Fibroblast of skin of back (primary cell): ENCODE data around the gene HS3ST2.
"Not testable (repeated sequence)": the region's sequence is repeated elsewhere in the genome, so short reads cannot be mapped to it uniquely, and the experiment has no call there.

ENCODE experiments used
- DNase-seq: peaks from one replicate; pipeline ENCODE4 v3.0.0-alpha.2; 2013

HS3ST2 gene

DNA sequence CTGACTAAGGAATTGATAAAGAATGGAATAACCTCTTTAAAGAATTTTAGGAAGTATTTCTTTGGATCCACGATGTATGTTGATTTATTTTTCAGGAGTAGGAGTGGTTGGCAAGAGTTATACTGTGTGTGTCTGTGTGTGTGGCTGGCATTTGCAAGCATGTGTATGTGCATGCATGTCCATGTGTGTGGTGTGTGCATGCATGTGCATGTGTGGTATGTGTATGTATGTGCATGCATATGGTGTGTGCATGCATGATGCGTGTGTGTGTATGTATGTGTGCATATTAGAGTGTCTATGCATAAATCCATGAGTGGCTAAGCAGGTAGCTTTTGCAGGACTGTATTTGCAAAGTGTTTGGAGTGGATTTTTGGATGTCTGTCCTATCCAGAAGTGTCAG lies 120.8 kb downstream of the HS3ST2 start:
- no peak for DNase-seq

DNA sequence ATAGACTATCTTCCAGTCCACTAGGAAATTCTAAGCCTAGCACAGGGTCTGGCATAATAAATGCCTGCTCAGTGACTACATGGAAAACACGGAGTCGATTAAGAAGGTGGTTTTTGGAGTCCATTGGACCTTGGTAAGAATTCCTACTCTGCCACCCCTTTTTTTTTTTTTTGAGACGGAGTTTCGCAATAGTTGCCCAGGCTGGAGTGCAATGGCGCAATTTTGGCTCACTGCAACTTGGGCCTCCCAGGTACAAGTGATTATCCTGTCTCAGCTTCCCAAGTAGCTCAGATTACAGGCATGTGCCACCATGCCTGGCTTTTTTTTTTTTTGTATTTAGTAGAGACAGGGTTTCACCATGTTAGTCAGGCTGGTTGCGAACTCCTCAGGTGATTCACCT lies 123.2 kb downstream of the HS3ST2 start:
- no peak for DNase-seq

DNA sequence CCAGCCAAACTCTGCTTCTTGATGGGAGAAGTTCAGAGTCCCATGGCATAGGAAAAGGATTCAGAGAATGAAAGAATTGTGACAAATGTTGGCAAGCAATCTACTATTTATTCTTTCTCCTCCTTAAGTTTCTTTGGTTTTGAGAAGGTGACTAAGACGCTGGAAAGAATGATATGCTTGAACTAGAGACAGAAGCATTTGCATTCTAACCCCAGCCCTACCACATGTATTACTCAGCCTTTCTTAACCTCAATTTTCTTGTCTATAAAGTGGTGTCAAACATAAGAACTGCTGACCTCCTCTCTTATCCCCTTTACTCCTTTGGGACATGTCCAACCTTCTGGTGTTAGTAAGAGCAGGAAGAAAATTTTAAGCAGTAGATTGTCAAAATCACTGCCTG lies 124.7 kb downstream of the HS3ST2 start:
- no peak for DNase-seq

DNA sequence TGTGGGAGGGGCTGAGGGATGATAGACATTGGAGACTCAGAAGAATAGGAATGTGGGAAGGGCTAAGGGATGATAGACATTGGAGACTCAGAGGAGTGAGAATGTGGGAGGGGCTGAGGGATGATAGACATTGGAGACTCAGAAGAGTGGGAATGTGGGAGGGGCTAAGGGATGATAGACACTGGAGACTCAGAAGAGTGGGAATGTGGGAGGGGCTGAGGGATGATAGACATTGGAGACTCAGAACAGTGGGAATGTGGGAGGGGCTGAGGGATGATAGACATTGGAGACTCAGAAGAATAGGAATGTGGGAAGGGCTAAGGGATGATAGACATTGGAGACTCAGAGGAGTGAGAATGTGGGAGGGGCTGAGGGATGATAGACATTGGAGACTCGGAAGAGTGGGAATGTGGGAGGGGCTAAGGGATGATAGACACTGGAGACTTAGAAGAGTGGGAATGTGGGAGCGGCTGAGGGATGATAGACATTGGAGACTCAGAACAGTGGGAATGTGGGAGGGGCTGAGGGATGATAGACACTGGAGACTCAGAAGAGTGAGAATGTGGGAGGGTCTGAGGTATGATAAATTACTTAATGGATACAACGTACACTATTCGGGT lies 125.9 kb downstream of the HS3ST2 start:
- not testable (repeated sequence) for DNase-seq

DNA sequence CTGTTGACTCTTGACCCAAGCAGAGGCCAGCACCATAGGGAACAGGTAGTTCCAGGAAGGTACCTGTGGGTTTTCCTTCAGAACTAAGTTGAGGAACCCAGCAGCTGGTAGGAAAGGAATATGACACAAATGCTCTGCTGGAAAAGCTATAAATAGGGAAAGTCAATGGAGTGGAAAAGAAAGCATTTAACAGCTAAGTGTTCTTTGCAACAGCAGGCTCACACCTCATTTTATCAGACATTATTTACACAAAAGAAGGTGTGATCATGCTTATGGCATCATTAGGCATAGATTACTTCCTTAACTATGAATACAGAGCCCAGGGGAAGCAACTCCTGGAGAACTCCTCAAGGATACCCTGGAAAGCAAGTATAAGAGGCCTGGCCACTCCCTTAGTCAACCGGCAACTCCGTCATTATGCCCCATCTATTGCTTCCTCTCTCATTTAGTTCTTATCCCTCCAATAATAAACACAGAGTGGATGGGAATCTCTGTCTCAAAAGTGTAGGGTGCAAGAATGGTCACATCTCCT lies 128.1 kb downstream of the HS3ST2 start:
- DNase-seq, result no peak

DNA sequence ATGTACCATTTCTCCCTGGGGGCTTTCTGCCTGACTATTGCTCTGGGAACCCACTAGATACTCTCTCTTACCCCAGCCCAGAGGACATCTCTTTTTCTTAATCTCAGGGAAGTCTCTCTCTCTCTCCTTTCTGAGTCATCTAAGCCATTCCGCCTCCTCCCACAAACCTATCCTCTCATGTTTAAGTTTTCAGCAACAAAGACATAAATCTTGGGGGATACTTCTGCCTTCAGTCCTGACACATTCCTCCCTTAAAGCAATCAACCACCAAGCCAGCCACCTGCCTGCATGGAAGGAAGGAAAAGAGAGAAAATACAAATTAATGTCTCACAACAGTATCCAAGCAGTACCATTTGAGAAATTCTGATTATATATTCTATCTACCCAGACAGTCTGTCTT lies 128.8 kb downstream of the HS3ST2 start:
- no peak for DNase-seq

DNA sequence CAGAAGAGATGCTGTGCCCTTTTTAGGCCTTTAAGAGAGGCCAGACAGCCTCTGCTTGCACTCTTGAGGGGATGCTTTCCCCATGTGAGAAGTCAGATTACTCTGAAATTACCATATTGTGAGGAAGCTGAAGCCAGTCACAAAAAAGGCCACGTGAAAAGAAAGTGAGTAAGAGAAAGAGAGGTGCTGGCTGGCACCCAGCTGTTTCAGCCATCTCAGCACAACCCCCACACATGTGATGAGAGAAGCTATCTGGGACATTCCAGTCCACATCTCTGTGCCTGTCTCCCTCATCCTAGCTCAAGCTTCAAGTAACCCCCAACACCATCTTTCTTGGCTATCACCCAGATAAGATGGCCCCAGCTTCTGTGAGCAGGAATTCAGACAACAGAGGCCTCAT lies 131.4 kb downstream of the HS3ST2 start:
- no peak for DNase-seq

DNA sequence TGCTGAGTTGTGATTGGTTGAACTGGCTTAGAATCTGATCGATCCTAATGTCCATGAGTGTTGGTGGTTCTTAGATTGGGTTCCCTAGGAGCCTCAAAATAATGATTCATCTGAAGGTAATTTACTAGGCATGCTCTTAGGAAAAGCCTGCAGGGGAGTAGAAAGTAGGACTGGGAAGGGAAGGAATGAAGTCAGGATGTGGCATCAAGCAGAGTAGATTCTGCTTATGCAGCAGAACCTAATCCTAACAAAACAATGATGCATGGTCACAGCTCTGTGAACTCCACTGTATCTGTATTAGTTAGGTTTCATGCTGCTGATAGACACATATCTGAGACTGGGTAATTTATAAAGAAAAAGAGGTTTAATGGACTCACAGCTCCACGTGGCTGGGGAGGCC lies 132.5 kb downstream of the HS3ST2 start:
- no peak for DNase-seq

DNA sequence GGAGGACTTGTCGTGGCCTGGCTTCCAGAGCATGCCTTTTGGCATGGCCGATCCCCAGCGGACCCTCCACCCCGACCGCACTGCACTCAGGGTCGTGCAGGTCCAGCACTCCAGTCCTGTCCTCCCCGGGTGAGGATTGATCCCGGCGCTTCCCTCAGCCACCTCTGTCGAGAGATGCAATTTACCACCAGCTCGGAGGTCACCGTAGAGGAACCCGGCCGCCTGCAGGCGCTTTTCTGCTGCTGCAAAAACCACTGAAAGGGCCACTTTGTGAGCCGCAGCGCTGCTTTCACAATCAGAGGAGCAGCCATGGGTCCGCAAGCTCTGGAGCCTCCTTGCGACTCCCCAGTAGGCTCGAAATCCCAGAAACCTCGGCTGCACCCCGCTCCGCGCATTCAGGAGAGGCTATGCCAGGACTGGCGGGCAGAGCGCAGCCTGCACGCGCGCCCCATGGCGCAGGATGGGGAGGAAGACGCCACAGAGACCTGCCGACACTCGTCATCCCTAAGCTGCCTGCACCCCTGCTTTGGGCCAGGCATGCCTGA lies 134.2 kb downstream of the HS3ST2 start:
- DNase-seq, result no peak

DNA sequence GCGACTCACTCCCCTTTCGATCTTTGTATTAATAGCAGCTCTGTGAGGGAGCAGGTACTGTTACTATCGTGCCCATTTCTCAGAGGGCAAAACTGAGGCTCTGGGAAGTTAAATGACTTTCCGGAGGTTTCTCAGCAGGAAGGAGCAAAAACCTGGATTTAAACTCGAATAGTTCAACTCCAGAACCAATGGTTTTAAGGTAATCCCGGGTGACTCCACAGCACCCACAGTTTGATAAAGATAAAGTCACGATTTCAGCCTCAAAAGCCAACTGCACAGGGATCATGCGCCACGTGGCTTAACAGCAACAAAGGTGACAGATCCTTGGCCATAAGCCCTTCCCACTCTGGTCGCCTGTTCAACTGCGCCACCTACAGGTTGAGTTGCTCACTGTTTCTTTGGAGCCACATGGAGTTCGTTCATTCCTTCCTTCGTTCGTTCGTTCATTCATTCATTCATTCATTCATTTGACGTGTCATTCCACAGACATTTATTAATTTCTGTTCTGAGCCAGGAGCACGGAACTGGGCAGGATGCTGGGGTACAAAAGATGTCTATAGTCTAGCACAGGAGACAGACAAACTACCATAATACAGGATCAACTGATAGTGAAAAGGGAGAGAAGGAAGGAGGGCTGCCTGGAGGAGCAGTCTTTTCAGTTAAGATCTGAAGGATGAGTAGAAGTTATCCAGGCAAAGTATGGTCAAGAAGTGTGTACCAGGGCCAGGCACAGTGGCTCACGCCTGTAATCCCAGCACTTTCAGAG lies 134.8 kb downstream of the HS3ST2 start:
- DNase-seq, result peak; percentile 59

DNA sequence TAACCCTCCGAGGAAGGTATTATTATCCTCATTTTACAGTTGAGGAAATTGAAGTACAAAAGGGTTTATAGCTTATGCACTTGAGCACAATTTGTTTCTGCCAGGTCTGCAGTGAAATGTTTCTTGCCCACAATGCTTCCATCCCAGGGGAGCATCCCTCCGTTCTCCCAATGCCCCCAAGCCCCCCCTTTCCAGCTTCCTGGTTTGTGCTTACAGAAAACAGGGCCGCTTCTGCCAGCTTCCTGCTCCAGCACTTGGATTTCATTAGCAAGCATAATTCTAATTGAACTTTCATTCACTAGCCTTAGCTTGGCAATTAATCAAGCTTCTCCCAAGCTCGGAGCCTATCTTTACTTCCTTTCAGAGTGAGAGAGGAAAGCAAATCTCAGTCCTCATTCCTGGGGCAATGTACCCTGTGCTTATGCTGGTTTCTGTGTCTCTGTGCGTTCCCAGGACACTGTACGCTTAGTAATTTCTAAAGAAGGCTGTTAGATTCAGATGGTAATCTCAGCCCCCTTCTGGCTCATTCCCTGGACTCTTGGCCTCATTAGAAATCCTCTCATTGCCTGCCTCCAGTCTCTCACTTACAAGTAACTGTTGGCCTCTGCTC lies 141.6 kb downstream of the HS3ST2 start:
- no peak for DNase-seq

DNA sequence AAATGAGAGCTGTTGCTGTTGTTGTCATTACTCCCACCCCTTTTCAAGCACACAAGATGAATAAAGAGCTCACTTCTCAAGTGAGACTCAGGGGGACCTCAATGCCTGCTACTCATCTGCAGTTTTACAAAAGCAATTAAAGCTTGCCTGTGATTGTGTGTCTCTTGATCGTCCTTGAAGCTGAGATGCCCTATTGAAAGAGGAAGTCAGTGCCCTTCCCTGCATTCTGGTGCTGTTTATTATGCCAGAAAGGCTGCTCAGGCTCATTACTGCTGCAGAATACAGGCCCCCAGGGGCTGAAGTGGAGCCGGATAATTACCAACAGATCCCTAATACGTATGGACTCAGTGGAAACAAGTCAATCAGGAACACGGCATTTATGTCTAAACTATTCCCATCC lies 147.2 kb downstream of the HS3ST2 start:
- no peak for DNase-seq

DNA sequence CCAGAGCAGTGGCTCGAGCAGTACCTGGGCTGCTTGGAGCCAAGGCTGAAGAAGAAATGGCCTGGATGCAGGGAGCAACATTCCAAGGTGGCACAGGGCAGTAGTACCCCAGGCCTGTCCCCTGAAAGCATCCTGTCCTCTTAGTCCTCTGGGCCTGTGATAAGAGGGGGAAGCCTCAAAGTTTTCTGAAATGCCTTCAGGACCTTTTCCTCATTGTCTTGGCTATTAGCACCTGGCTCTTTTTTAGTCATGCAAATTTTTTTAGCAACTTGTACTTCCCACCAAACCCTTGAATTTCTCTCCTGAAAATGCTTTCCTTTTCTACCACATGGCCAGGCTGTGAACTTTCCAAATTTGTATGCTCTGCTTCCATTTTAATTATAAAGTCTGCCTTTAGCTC lies 148.9 kb downstream of the HS3ST2 start:
- DNase-seq, result no peak
